Fibroblast of skin of left biceps (primary cell): Measurements from ENCODE around the gene FCMR.

Source experiments
- DNase-seq, 2 experiments: peaks; one replicate each; pipeline ENCODE4 v3.0.0-alpha.2; 2013; ENCODE audit warnings: low read depth in 2 of 2

The FCMR gene

GRCh38 chr1:206901944-206902343, 19.8 kb downstream of the FCMR start:
- DNase-seq = no peak

- no peak for DNase-seq
Measured at GRCh38 chr1:206900149-206900548, 21.6 kb downstream of the FCMR start.

DNA sequence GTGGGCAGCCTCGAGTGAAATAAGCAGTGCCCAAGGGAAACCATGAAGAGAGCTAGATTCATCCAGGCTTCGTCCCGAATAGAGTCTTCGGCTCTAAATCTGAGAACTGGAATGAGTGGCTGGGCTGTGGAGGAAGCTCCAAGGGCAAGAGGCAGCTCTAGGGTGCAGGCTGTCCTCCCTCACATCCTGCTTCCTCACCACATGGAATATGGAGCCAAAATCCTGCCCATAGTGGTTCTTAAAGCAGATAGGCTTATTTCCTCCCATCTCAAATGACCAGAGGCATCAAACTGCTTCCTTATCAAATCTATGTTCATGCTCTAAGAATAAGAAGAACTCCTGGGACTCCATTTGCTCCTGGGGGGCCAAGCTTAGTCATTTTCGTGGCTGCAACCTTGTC, 22.0 kb downstream of the FCMR start:
- DNase-seq = no peak

GRCh38 chr1:206898915-206899431, 22.8 kb downstream of the FCMR start:
- no peak for DNase-seq

GRCh38 chr1:206898089-206898914, 23.4 kb downstream of the FCMR start:
- no peak for DNase-seq

GRCh38 chr1:206897175-206897574, 24.6 kb downstream of the FCMR start, which contains the start of gene IL24:
Gene IL24 (plus strand): TSS chr1:206897443. CDS start chr1:206897833, 390 bp downstream.
- DNase-seq = no peak

DNA sequence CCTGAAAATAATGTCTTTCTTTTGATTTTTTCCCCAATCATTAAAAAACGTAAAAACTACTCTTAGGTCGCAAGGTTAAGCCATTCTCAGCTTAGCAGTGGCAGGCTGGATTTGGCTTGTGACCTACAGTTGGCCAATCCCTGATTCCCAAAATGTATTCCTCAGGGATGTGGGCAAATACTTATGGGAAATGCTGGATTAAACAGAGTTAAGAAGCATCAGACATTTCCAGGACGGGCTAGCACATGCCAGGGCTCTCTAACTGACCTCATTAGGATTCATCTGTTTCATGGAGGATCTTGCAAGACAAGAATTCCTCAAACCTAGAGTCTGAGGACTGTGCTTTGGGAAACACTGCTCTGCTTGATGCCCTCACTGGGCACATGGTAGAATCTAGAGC, 25.5 kb downstream of the FCMR start:
- no peak for DNase-seq

GRCh38 chr1:206895837-206896242, 25.9 kb downstream of the FCMR start:
- DNase-seq = no peak

DNA sequence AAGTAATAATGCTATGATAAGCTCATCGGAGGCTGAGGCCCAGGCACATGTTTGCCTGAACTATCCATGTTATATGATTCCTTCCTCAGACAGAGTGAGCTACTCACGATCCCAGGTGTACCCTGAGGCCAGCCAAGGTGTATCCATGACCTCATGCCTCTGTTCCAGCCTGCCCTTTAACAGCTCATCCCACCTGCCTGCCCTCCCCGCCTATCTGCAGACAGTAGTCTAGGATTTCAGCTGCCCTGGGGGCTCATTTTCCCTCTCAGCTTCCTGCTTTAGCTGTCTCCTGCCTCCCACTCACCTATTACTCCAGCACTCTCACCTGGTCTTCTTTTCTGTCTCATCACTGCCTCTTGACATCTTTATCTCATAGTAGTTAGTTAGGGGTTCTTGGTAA, 26.4 kb downstream of the FCMR start:
- no peak for DNase-seq

DNA sequence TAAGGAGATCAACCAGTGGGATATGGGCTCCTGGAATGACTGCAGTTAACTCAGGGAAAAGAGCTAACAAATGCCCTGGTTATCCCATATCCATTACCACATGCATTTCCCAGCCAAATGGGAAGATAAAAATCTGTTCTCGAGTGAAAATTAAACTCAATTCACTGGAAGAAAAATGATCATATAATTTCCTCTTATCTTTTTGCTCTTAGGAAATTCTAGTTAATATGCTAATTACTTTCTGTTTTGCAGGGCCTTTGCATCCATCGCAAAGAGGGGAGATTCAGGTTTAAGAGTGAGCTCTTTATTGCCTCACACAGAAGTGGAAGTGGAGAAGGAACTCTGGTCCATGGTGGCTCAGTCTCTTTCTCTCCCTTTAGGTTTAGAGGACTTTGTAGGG, 28.4 kb downstream of the FCMR start:
- DNase-seq = no peak

DNA sequence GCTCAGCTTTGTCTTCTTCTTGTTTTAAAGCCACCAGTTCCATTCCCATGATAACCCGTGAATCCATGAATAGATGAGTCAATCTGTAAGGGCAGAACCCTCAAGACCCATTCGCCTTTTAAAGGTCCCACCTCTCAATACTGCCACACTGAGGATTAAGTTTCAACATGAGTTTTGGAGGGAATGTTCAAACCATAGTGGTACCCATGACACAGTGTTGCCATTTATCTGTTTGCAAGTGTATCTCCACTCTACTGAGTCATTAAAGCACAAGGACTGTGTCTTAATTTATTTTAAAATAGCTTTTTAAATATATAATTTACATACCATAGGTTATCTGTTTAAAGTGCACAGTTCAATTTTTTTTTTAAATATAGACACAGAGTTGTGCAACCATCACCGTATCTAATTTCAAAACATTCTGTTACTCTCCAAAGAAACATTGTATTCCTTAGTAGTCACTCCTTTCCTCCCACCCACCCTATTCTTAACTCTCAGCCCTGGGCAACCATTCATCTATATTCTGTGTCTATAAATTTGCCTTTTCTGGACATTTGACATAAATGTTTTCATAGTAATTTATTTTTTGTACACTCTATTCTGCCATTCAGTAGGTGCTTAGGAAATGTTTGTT, 29.3 kb downstream of the FCMR start:
- DNase-seq = no peak

DNA sequence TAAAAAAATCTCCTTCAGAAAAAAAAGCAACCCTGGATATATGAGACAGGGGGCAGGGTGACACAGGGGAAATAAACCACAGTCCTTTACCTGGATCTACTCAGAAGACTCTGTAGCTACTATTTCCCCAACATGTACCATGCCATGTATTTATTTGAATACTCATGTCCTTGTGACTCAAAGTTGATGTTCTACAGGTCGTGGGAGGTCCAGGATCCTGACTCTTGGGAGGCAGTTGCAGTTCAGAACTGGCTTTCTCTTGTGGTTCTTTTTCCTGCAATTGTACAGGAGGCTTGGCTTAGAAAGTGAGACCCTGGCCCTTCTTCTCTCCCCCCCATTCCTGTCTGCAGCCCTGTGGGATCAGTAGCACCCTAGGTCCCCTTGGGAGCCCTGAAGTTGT, 30.3 kb downstream of the FCMR start:
- no peak for DNase-seq

DNA sequence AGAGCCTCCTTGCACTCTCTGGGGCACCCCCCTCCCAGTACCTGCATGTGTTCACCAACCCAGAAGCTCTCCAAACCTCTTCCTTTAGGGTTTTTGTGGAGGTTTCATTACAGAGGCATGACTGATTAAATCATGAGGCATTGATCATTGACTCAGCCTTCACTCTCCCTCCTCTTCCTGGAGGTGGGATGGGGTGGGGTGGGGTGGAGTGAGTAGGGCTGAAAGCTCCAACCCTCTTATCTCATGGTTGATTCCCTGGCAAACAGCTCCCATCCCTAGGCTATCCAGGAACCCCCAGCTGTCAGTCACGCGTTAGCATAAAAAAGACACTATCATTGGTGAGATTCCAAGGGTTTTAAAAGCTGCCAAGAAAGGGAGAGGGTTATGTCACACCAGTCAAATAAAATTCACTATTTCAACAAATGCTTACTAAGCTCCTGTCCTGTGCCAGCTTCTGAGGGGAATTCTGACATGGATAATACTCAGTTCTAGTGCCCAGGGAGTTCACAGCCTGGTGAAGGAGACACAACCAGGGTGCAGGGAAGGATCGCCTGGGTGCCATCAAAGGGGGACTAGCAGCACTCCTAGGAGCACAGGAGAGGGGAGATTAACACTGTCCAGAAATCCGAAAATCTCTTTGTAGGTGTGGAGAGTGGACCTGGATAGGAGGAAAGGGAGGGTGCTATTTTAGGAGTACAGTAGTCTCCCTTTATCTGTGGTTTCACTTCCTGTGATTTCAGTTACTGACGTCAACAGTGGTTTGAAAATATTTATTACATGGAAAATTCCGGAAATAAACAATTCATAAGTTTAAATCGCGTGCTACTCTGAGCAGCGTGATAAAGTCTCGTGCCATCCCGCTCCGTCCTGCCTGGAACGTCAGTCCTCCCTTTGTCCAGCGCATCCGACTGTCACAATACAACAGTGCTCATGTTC, 31.3 kb downstream of the FCMR start:
- DNase-seq = no peak

DNA sequence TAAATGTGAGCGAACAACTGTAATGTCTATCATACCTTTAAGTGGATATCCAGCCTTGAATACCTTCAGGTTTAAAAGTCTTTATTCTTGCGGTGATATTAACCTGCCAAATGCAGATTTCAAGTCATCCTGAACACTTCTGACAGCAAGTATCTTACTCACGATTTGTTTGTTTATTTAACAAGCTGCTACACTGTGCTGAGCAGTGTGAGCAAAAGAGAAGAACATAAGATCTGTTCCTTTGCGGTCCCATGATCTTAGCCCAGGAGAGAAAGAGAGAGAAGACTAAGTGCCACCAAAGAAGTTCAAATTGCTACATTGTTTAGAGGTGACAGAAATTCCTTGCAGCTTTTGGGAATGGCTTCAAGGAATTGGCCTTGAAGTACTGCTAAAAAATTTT, 34.0 kb downstream of the FCMR start:
- no peak for DNase-seq

DNA sequence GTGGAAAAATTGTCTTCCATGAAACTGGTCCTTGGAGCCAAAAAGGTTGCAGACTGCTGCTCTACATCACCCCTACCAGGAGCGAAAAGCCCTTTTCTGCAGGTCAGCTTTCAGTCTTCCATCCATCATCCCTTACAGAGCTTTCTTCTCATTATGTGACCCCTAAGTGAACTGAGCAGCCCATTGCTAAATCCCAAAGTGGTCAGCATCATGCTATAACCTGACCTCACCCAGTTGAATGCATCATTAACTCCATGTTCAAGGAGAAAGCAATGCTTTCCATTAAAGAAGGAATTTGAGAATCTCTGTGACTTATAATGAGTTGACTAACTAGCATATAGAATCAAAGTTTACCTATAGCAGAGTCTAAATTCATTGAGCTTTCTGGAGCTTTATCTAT, 34.9 kb downstream of the FCMR start:
- DNase-seq = no peak

DNA sequence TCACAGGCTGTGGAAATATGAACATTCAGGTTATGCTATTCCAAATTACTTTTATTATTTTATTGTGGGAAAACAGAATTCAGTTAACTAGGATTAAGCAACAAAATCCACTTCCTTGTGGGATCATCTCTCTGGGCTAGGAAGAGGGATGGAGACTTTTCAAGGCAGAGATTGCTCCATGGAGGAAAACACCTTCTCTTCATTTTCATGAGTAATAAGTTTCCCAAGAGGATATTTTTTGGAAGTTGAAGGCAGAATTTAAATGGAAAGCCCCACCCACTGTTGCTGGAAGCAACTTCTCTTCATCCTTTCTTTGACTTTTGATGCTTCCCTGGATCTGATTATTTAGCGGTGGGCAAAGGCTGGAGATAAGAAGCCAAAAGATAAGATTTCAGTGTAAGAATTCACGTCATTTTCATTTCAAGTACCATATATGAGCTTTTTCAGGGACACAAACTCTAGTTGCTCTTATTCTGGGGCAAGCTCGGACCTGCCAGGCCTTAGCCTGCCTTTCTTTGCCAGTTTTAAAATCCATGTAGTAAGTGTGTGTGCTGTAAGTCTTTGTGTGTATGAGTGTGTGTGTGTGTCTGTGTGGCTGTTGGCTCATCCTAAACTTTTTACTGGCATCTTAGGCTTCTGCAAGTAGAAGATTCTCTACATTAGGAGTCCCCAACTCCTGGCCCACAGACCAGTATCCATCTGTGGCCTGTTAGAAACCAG, 36.2 kb downstream of the FCMR start:
- DNase-seq = no peak

GRCh38 chr1:206883876-206884275, 37.9 kb downstream of the FCMR start:
- no peak for DNase-seq

GRCh38 chr1:206883160-206883559, 38.6 kb downstream of the FCMR start:
- no peak for DNase-seq

DNA sequence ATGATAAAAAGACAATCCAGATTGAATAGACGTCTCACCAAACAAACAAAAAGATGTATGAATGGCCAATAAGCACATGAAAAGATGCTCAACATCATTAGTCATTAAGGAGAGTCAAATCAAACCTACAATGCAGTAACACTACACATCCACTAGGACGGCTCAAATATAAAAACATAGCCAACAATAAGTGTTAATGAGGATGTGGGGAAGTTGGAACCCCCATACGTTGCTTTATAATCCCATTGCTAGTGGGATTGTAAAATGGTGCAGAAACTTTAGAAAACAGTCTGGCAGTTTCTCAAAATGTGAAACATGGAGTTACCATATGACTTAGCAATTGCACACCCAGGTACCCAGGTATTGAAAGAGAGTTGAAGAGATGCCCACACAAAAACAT, 39.2 kb downstream of the FCMR start:
- DNase-seq = no peak

- DNase-seq = no peak
Measured at GRCh38 chr1:206880314-206880713, 41.4 kb downstream of the FCMR start.

GRCh38 chr1:206878456-206878855, 43.3 kb downstream of the FCMR start:
- DNase-seq = no peak
